Measurements from ENCODE around the gene WIPF2.
"Not testable (repeated sequence)": the region's sequence is repeated elsewhere in the genome, so short reads cannot be mapped to it uniquely, and the experiment has no call there.

The WIPF2 gene

DNA sequence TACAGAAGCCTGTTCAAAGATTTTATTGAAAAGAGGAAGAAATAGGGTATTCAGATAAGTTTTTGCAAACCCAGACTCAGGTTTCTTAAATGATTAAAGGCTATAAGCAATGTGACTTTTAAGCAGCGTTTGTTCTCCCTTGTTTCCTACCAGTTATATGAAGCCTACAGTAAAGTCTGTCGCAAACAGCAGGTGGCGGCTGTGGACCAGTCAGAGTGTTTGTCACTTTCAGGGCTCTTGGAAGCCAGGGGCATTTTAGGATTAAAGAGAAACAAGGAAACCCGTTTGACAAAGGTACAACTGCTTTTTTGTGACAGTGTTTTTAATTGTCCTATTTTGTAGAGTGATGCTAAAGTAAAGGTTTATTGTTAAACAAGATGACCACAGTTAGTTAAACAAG is 82.2 kb downstream of the WIPF2 start:
- DNase-seq: no peak

DNA sequence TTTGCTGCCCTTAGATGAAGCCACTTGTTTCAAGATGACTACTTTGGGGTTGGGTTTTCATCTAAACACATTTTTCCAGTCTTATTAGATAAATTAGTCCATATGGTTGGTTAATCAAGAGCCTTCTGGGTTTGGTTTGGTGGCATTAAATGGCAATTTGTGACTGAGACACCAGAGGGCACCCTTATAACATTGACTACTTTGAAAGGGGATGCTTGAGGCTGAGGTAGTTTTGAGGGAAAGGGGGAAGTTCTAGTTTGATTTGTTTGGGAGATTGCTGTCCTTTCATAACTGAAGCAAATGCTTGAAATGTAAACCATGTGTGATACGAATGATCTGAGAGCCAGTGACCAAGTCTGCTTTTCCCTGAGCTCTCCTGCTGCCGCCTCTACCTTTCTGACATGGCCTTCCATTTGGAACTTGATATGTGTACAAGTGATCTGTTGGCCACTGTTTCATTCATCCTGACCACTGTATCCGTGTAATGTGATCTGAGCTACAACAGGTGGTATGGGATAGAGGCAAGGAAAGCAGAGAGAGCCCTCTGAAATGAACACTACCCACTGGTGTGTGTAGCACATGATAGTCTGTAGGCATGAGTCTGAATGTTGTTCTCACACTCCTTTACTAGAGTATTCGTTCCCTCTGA is 84.0 kb downstream of the WIPF2 start:
- DNase-seq: peak; percentile 48

DNA sequence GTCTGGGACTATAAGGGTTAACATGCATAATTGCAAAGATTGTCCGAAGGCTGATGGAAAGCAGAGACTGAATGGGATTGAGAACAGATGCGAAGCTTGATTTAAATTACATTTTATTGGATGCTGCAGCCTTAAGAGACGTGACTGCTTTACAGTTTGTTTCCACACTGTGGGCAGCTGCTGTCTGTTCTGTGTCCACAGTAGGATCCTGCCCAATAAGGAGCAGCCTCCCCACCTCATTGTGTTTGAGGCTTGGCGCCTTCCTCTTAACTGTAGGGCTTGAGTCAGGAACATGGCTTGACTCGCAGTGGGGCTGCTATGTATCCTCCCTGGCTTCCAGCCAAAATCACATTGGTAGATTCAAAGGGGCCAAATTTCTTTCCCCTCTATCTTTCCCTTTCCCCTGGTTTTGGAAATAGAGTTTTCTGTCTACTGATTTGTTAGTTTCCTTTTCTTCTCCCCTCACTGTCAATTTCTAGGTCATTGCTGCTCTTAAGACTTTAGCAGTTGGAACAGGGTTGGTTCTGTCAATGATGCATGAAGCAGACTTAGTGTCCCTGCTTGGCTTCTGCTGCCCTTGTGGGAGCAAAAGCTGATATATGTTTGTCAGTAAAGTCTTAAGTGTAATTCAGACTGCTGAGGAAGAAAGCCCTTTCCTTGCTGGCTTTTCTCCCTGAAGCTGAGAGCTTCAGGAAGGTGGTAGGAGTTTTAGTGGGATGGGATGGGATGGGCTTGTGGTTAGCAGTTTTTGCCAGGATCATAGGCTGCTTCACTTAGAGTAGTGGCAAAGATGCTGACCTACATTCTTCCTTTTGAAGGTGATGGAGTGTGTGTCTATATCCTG is 84.8 kb downstream of the WIPF2 start:
- DNase-seq: peak; percentile 26

DNA sequence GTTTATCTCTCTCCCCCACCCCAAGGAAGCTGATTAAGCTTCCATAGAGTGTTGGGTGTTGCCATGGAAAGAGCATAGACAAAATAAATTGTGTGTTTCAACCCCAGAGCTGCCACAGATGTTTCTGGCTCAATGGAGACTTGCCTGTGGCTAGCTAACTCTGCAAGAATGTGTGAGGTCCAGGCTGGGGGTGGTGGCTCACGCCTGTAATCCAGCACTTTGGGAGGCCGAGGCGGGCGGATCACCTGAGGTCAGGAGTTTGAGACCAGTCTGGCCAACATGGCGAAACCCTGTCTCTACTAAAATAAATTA is 85.4 kb downstream of the WIPF2 start:
- not testable (repeated sequence) for DNase-seq

DNA sequence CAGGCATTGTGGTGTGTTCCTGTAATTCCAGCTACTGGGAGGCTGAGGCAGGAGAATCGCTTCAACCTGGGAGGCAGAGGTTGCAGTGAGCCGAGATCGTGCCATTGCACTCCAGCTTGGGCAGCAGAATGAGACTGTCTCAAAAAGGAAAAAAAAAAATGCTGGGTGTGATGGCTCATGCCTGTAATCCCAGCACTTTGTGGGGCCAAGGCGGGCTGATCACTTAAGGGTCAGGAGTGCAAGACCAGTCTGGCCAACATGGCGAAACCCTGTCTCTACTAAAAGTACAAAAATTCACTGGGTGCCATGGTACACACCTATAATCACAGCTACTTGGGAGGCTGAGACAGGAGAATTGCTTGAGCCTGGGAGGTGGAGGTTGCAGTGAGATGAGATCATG is 85.8 kb downstream of the WIPF2 start:
- not testable (repeated sequence) for DNase-seq

DNA sequence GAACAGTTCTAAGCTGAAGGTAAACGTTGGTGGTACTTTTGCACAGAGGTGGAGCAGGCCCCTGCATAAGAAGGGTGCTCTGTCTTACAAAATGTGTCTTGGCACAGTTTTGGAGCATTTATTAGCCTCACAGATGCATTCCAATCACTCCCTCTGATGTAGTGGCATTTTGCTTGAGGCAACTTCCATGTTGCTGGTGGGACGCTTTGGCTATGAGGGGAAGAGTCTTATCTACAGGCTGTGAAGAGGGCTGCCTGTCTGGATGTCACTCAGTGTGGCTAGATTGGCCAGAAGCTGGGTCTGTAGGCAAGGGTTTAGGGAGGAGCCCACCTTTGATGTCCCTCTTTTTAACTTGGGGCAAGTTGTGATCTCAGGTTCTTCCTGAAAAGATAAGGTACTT is 87.3 kb downstream of the WIPF2 start:
- DNase-seq: no peak

DNA sequence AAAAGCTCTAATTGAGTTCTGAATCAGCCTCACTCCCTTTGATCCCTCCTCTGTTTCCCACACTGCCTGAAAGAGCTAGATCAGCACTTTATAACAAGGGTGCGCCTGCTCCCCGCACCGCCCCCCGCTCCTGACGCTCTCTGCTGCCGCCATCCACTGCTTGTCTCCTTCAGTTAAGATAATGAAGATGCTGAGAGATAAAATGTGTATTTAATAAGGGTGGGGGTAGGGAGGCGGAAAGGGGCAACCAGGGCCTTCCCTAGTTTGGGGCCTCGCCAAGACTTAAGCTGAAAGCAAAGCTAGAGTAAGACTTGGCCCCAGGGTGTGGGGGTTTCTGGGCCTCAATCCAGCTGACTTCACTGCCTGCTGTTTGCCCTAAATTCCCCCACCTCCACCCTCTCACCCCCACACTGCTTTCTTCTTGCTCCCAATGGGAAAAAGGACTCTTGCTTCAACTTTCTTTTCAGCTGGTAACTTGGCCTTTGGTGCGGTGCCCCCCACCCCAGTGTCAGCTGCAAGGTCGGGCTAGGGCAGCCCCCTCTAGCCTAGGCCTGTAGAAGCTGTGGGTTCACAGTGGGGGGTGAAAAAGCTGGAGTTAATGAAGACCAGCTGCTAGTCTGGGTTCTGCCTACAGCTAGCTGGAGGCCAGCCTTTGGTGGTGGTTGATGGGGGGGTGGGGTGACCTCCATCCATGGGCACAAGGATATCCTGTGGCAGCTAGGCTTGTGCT is 88.1 kb downstream of the WIPF2 start:
- DNase-seq: peak; percentile 66

DNA sequence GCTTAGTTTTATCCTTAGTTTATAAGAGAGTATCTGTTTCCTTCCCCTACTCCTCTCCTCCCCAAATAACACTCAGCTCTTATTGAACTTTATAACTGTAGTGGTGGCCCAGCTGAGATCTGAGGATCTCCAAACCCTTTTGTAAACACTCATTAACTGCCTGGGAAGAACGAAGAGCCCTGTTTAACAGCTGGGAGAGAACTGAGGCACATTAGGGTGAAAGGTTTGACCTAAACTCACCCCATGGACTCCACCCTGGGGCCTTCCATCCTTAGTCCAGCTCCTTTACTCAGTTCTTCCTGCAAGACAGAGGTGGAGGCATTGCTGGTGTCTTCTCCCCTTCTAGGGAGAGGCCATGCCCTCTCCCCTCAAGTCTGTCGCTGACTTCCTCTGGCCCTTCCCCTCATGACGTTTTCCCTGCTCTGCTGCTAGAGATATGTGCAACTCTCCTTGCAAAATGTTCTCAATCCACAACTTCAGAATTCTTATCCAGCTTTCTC is 88.7 kb downstream of the WIPF2 start:
- no peak for DNase-seq

DNA sequence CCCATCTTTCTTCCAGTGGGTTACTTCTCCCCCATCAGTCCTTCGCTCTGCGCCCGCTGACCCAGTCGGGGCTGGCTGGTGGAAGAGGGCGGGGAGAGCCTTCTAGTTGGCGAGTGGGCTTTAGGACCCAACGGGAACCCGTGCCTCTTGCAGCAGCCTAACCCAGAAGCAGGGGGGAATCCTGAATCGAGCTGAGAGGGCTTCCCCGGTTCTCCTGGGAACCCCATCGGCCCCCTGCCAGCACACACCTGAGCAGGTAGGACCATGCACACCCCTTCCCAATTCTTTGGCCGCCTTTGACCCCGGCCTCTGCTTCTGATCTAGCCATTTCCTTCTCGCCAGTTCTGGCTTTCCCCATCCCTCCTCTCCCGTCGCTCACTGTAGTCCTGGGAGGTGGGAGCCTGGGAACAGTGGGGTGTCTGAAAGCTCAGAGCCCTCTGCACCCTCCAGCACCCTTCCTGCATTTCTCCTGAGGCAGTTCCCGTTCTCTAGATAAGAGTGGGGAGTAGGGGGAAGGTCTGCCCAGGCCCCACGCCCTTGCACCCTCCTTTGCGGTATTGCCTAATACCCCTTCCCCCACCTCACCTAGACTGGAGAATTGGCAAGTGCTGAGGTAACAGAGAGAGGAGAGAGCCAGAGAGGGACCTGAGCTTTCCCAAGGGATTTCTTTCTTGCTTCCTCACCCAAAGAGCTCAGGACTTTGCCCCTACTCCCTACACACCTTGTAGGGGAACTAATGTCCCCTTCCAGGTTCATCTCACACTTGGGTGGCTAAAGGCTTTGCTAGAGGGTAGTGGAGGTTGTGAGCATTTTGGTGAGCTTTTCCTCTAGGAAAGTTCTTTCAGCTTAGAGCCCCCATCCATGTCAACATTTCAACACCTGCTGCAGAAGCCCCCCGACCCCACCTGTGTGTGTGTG is 90.2 kb downstream of the WIPF2 start, which contains the start of gene RARA:
Gene RARA (plus strand): TSS at position 150 of the 918 bp plus-strand sequence. CDS start 22,039 bp downstream, outside the sequence.
- peak; percentile 39 for DNase-seq

DNA sequence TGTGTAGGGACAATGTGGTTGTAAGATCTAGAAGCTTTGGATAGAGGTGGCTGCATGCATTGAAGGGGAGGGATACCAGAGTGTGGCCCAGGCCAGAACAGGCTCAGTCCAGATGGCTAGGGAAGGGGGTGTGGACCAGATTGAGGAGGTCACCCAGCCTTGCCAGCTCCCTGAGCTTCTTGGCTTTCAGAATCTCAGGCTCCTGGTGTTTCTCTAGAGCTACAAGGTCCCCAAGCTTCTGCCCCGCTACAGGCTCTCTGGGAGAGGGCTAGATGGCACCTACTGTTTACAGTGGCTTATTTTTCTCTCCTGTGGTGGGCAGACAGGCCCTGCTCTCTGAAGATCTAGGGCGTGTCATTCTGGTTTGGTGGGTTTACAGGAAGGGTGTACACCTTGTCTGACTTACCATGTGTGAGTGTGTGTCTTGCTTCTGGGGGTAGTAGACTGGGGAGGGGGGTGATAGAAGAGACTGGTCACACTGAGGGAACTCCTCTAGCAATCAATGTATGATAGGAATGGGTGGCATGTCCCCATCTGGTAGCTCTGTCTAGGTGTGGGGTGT is 90.9 kb downstream of the WIPF2 start:
- DNase-seq: no peak

DNA sequence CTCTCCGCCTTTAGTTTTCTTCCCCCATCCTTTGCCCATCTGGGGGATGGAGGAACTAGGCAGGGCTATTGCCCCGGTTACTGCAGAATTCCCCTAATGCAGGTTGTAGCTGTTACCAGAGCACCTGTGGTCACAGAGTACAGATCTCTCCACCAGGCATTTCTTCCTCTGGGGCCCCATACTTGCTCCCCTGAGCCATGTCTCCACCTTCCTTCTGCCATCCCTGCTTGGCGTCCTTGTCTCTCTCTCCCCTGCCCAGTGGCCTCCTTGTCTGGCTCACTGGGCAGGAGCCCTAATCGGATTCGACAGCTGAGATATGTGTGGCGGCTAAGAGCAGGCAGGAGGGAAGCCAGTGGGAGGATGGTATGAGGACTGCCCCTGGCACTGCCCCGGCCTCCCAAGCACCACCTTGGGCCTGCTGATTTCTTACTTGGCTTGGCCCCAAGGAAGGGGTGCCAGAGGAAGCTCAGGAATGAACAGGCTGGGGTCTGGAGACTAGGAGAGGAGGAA is 91.8 kb downstream of the WIPF2 start:
- DNase-seq: no peak

DNA sequence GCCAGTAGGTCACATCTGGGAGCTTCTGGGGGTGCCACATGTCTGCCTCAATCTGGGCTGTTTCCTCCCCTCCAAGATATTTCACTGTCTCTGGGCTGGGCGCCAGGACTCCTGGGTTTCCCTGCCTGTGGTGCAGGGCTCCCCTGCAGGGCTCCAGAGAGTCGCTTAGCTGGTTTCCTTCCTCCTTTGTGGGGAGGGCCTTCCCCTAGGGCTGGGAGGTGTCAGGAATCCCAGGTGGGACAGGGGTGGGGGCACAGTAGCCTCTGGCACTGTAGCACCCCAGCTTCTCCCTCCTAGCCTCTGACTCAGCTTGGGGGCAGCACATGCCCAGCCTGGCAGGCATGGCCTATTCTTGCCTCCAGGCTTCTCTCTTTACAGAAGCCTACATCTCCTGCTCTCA is 92.5 kb downstream of the WIPF2 start:
- no peak for DNase-seq

DNA sequence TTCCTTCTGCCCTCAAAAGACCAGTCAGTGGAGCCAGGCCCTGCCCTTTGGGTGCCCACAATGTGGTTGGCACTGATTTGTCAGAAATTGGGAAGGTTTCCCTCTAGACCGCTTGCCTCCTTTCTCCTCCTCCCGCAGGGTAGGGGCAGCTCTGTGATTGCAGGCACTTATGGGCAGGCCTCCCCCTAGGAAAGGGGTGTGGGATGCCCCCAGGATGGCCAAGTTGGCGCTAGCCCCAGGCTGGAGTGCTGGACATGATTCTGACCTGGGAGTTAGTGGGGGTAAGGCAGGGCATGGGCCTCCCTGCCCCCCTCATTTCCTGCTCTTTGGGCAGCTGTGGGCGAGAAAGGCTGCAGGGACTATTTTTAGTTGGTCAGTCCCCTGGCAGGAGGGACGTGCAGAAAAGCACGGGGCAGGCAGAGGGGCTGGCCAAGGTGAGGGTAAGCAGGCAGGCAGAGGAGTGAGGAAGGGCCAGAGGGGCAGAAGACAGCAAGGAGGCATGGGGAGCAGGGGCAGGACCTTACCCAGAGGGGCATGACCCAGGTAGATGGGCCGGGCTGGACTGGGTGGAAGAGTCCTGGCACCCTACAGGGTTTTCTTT is 93.1 kb downstream of the WIPF2 start:
- no peak for DNase-seq

DNA sequence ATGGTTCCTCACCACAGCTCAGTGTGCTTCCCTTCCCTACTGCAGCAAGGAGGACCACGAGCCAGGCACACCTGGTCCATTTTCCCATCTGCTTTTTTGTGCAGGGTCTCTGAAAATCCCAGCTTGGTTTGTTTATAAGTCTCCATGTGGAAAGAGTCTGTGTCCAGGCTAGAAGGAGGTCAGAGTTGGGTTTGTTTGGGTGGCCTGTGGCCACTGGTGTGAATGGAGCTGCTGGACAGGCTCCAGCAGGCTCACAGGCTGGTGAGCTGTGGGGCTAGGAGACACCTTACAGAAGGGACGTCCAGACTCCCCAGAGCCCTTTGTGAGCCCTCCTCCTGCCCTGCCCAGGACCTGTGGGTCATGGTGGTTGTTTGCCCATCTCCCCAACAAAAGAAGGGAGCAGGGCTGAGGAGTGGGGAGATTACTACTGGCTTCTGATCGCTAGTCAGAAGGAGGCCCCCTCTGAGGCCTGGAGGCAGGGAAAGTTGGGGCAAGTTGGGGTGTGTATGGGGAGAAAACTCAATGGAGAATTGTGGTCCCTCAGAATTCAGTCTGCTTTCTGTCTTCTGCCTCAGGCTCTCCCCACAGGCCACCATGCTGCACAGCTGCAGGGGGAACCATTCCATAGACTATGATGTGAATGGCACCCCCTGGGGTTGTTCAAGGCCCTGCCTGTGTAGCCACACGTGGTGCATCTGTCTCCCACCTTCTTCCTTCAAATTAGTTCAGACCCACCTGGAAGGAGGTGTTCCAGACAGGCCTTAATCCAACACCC is 94.0 kb downstream of the WIPF2 start:
- no peak for DNase-seq

DNA sequence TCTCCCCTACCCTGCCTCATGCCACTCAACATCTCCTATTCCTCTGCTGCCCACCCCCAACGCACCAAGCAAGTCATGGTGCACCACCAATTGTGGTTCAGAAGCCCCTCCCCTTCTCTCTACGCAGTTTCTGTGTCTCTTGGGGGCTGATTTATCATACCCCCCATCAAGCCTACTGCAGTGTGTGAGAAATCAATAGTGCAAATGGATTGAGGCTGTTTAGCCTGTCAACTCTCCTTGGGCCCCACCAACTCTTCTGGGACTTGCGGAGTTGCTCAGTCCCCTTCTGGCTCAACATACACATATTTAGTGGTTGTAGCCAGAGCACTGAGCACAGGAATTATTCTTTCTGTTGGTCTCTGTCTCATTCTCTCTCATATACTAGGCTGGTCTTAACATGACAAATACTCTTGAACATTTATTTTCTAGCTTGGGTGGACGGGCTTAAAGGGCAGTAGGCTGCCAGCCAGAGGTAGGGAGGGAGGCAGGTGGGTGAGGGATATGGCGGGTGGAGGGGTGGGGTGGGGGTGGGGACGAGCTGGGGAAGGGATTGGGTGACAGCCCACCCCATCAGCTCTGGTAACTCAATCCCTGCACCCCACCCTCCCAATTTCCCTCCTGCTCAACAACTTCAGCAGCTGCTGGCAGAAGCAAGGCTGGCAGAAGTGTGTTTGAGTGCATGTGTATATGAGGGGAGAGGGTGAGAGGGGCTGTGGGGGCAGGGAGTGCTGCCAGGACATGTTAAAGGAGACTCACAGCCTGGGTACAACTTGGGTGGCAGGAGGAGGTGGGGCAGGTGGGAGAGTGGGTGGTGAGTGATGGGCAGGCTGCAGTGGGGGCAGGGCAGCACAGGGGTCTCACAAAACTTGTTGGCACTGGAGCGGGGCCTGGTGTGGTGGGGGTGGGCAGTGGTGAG is 94.8 kb downstream of the WIPF2 start:
- DNase-seq: peak; percentile 93

DNA sequence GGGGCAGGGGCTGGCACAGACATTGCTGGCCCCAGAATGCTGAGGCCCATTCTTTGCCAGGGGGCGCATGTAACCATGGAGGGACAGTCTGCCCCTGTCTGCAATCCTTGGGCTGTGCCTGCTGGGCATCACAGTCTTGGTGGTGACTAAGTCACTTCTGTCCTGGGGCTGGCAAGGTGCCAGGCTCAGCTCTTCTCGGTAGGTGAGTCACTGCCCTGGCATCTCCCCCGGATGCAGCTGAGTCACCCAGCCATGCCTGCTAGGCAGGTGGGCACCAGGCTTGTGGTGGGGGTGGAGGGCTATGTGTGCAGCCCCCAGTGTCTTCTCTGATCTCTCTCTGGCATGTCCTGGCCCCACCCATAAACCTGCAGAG is 95.5 kb downstream of the WIPF2 start:
- peak; percentile 85 for DNase-seq

DNA sequence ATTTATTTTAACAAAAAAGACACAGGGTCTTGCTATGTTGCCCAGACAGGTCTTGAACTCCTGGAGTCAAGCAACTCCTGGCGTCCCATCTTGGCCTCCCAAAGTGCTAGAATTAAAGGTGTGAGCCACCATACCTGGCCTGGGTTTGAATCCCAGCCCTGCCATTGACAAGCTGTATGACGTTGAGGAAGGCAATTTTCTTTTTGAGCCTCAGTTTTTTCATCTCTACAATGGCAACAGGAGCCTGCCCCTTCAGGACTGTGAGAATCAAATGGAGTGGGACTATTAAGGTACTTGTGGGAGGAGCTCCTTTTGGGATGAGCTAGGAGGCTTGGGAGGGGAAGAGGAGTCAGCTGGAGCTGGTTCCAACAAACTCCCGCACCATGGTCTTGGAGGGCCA is 96.1 kb downstream of the WIPF2 start:
- DNase-seq: no peak

DNA sequence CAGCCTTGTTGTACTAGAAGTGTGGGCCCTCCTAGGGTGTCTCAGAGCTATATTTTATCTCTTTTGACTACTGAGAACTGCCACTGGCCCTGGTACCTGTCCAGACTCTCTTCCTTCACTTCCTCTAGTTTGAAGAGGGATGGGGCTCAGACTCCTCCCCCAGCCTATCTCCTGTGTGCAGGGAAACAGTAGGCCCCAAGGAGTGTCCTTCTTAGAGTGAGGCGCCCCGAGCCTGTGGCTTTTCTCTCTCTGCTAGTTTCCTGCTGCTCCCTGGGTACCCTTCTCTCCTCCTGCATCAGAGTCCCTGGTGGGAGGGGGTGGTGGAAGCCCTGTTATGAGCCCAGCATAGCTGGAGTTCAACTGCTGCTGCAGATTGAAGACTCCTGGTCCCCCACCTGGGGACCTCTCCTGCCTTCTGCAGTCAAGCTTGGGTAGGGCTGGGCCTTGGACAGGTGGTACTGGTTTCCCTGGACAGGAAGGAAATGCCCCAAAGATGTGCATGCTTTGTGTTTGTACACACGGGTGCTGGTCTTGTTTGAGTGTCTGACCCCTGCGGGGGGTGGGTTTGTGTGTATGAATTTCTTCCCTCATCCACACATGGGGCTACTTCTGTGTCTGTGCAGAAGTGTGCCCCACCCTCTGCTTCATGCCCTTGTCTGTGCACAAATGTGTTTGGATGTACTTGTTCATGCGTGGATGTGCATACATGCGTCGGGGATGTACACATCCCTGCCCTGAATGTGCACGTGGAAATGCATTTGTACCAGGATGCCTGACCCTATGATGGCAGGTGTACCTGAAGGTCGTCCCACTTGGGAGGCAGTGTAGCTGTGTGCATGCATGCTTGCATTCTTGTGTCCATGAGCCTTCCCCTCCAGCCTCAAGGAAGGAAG is 96.8 kb downstream of the WIPF2 start:
- DNase-seq: no peak
